HEK293 (cell line): Measurements from ENCODE around the gene ABHD17B.
A peak's percentile ranks its signal among the peaks of the same experiment; 100 is the strongest.

Experiments
- CTCF ChIA-PET: fragments of 350-600 bp; formaldehyde crosslinking; extraction: SDS; loops from one replicate; lab custom pipeline; 2021; ENCODE audit warnings: antibody characterized with exemption; lab: Yijun Ruan, JAX
- POLR2A ChIA-PET: fragments of 300-600 bp; formaldehyde crosslinking; extraction: SDS; loops from one replicate; lab custom pipeline; 2020; ENCODE audit warnings: antibody characterized with exemption, inconsistent platforms; lab: Yijun Ruan, JAX
- H3K27ac ChIP-seq: fragments of 200-500 bp; sonication (Bioruptor generic); 2 replicates; pipeline ENCODE4 v1.5.1; 2014; ENCODE audit warnings: low read depth, low read length, control low read depth, inconsistent platforms; ENCODE audit errors: extremely low read depth
- H3K36me3 ChIP-seq, 2 experiments: fragments of 200-500 bp in 1 of 2; sonication (Bioruptor generic) in 1 of 2; 1 replicate in 1 of 2; 2 replicates in 1 of 2; pipeline ENCODE4 v1.5.1; 2014 to 2017; ENCODE audit warnings: inconsistent platforms in 2 of 2, low read length in 2 of 2; ENCODE audit not compliant: control insufficient read depth in 2 of 2, insufficient read depth in 1 of 2
- H3K4me1 ChIP-seq: fragments of 200-500 bp; sonication (Bioruptor generic); 2 replicates; pipeline ENCODE4 v1.5.1; 2014; ENCODE audit warnings: mild to moderate bottlenecking, low read length, inconsistent platforms; ENCODE audit not compliant: control insufficient read depth, insufficient read depth
- H3K4me3 ChIP-seq: 2 replicates; pipeline ENCODE4 v1.5.1; 2011; ENCODE audit warnings: low read depth, mild to moderate bottlenecking, control low read depth, low read length, moderate library complexity
- H3K9me3 ChIP-seq: fragments of 200-500 bp; sonication (Bioruptor generic); 2 replicates; pipeline ENCODE4 v1.5.1; 2014; ENCODE audit warnings: low read depth, low read length, inconsistent platforms; ENCODE audit not compliant: control insufficient read depth, insufficient read depth
- GLI4 ChIP-seq: fragments of 450-650 bp; formaldehyde crosslinking; IDR thresholded peaks from 2 replicates; pipeline ENCODE4 v1.5.1; 2016; ENCODE audit warnings: missing biosample characterization, missing genetic modification characterization
- GLIS2 ChIP-seq: fragments of 450-650 bp; formaldehyde crosslinking; IDR thresholded peaks from 2 replicates; pipeline ENCODE4 v1.5.1; 2016; ENCODE audit warnings: missing biosample characterization, missing genetic modification characterization
- IKZF3 ChIP-seq: fragments of 450-650 bp; IDR thresholded peaks from 2 replicates; pipeline ENCODE4 v1.5.0; 2018; ENCODE audit warnings: missing biosample characterization, mild to moderate bottlenecking, missing genetic modification characterization, moderate library complexity
- OSR2 ChIP-seq: fragments of 450-650 bp; formaldehyde crosslinking; IDR thresholded peaks from 2 replicates; pipeline ENCODE4 v1.5.1; 2016; ENCODE audit warnings: missing biosample characterization, missing genetic modification characterization
- OVOL3 ChIP-seq: fragments of 450-650 bp; formaldehyde crosslinking; IDR thresholded peaks from 2 replicates; pipeline ENCODE4 v1.5.1; 2016; ENCODE audit warnings: missing biosample characterization, missing genetic modification characterization
- SETDB1 ChIP-seq: IDR thresholded peaks from one replicate; pipeline ENCODE4 v1.6.1; 2017; ENCODE audit warnings: mild to moderate bottlenecking, low read length, moderate library complexity, mixed read lengths; ENCODE audit not compliant: insufficient read length
- SP2 ChIP-seq: fragments of 450-650 bp; formaldehyde crosslinking; IDR thresholded peaks from 2 replicates; pipeline ENCODE4 v1.5.1; 2016; ENCODE audit warnings: missing biosample characterization, missing genetic modification characterization
- SP3 ChIP-seq: fragments of 450-650 bp; formaldehyde crosslinking; IDR thresholded peaks from 2 replicates; pipeline ENCODE4 v1.5.1; 2016; ENCODE audit warnings: missing biosample characterization, missing genetic modification characterization
- YY1 ChIP-seq: fragments of 450-650 bp; formaldehyde crosslinking; IDR thresholded peaks from 2 replicates; pipeline ENCODE4 v1.5.1; 2018; ENCODE audit warnings: missing biosample characterization, missing genetic modification characterization
- ZBTB17 ChIP-seq: fragments of 450-650 bp; formaldehyde crosslinking; IDR thresholded peaks from 2 replicates; pipeline ENCODE4 v1.5.1; 2016; ENCODE audit warnings: missing biosample characterization, missing genetic modification characterization
- ZBTB44 ChIP-seq: fragments of 450-650 bp; IDR thresholded peaks from 2 replicates; pipeline ENCODE4 v1.5.1; 2018; ENCODE audit warnings: missing biosample characterization, mild to moderate bottlenecking, missing genetic modification characterization
- ZEB2 ChIP-seq: fragments of 450-650 bp; formaldehyde crosslinking; IDR thresholded peaks from 2 replicates; pipeline ENCODE4 v1.5.1; 2016; ENCODE audit warnings: missing biosample characterization, missing genetic modification characterization
- ZIC2 ChIP-seq: fragments of 450-650 bp; formaldehyde crosslinking; IDR thresholded peaks from 2 replicates; pipeline ENCODE4 v1.5.1; 2016; ENCODE audit warnings: missing biosample characterization, missing genetic modification characterization
- ZNF10 ChIP-seq: fragments of 450-650 bp; formaldehyde crosslinking; IDR thresholded peaks from 2 replicates; pipeline ENCODE4 v1.5.1; 2017; ENCODE audit warnings: missing biosample characterization, missing genetic modification characterization
- ZNF121 ChIP-seq: fragments of 450-650 bp; formaldehyde crosslinking; IDR thresholded peaks from 2 replicates; pipeline ENCODE4 v1.5.1; 2016; ENCODE audit warnings: missing biosample characterization, missing genetic modification characterization
- ZNF146 ChIP-seq: fragments of 450-650 bp; formaldehyde crosslinking; IDR thresholded peaks from 2 replicates; pipeline ENCODE4 v1.5.1; 2016; ENCODE audit warnings: missing biosample characterization, missing genetic modification characterization
- ZNF155 ChIP-seq: fragments of 450-650 bp; formaldehyde crosslinking; IDR thresholded peaks from 2 replicates; pipeline ENCODE4 v1.5.1; 2016; ENCODE audit warnings: missing biosample characterization, missing genetic modification characterization
- ZNF175 ChIP-seq: fragments of 450-650 bp; formaldehyde crosslinking; IDR thresholded peaks from 2 replicates; pipeline ENCODE4 v1.5.1; 2016; ENCODE audit warnings: missing biosample characterization, missing genetic modification characterization
- ZNF184 ChIP-seq: fragments of 450-650 bp; IDR thresholded peaks from 2 replicates; pipeline ENCODE4 v1.5.1; 2018; ENCODE audit warnings: missing biosample characterization, mild to moderate bottlenecking, missing genetic modification characterization
- ZNF239 ChIP-seq: fragments of 450-650 bp; formaldehyde crosslinking; IDR thresholded peaks from 2 replicates; pipeline ENCODE4 v1.5.1; 2016; ENCODE audit warnings: missing biosample characterization, missing genetic modification characterization
- ZNF266 ChIP-seq: fragments of 450-650 bp; formaldehyde crosslinking; IDR thresholded peaks from 2 replicates; pipeline ENCODE4 v1.5.1; 2016; ENCODE audit warnings: missing biosample characterization, missing genetic modification characterization, low read depth
- ZNF335 ChIP-seq: fragments of 450-650 bp; formaldehyde crosslinking; conservative IDR thresholded peaks from 2 replicates; pipeline ENCODE4 v1.5.1; 2016; ENCODE audit warnings: missing biosample characterization, missing genetic modification characterization
- ZNF394 ChIP-seq: fragments of 450-650 bp; formaldehyde crosslinking; IDR thresholded peaks from 2 replicates; pipeline ENCODE4 v1.5.1; 2016; ENCODE audit warnings: missing biosample characterization, missing genetic modification characterization, mild to moderate bottlenecking, moderate library complexity, borderline replicate concordance
- ZNF404 ChIP-seq: fragments of 450-650 bp; formaldehyde crosslinking; IDR thresholded peaks from 2 replicates; pipeline ENCODE4 v1.5.1; 2017; ENCODE audit warnings: missing biosample characterization, missing genetic modification characterization
- ZNF48 ChIP-seq: fragments of 450-650 bp; formaldehyde crosslinking; IDR thresholded peaks from 2 replicates; pipeline ENCODE4 v1.5.1; 2016; ENCODE audit warnings: missing biosample characterization, missing genetic modification characterization
- ZNF555 ChIP-seq: fragments of 450-650 bp; formaldehyde crosslinking; conservative IDR thresholded peaks from 2 replicates; pipeline ENCODE4 v1.5.1; 2017; ENCODE audit warnings: missing biosample characterization, mild to moderate bottlenecking, missing genetic modification characterization, inconsistent platforms
- ZNF561 ChIP-seq: fragments of 450-650 bp; IDR thresholded peaks from 2 replicates; pipeline ENCODE4 v1.5.1; 2018; ENCODE audit warnings: missing biosample characterization, missing genetic modification characterization, borderline replicate concordance
- ZNF610 ChIP-seq: fragments of 450-650 bp; formaldehyde crosslinking; IDR thresholded peaks from 2 replicates; pipeline ENCODE4 v1.5.1; 2016; ENCODE audit warnings: missing biosample characterization, missing genetic modification characterization, borderline replicate concordance
- ZNF629 ChIP-seq: fragments of 450-650 bp; formaldehyde crosslinking; IDR thresholded peaks from 2 replicates; pipeline ENCODE4 v1.5.1; 2017; ENCODE audit warnings: missing biosample characterization, missing genetic modification characterization

Gene ABHD17B

DNA sequence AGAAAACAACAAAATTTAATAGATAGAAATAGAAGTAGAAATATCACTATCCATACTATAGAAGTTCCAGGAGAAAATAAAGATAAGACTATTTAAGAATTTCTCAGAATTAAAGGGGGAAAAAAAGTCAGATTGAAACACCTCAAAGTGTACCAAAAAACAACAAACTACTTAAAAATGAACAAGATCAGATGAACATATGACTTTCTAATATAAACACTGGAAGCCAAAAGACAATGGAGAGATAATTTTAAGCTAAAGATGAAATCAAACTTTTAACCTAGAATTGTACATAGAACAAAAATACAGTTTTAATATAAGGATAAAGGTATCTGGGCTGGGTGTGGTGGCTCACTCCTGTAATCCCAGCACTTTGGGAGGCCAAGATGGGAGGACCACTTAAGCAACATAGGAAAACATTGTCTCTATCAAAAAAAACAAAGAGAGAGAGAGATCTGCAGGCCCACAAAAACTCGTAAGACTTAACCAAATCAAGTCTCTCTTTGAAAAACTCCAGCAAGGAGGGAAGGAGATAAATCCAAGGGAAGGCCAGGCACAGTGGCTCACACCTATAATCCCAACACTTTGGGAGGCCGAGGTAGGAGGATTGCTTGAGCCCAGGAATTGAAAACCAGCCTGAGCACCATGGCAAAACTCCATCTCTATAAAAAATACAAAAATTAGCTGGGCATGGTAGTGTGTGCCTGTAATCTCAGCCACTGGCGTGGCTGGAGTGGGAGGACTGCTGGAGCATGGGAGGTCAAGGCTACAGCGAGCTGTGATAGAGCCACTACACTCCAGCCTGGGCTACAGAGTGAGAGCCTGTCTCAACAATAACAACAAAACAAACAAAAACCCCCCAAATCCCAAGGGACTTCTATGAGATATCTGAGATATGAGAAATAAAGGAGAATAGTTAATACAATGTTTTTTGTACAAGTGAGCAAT, 32.4 kb downstream of the ABHD17B start:
- POLR2A ChIA-PET = interaction anchor here (1.0 kb wide), 1 partner anchor 33 kb away, joined by 5 read pairs; the partner anchor contains the start of genes ABHD17B and C9orf85
- TF ChIP-seq SP2 (tag by site-specific recombination) (no peak), SETDB1 (peak; percentile 86)
- H3K4me3 ChIP-seq = no peak overlapping the region
- peaks cover 0 to 4% of the 10 kb centered on the region in 2 experiments; a peak in 1 of 3 replicates for H3K36me3 ChIP-seq
- CTCF ChIA-PET = interaction anchor here (1.0 kb wide), 1 partner anchor 71 kb away, joined by 3 read pairs; no protein-coding TSS in a partner anchor
- no peaks in the 10 kb centered on the region for H3K9me3 ChIP-seq
- no peak overlapping the region for H3K27ac ChIP-seq
- H3K4me1 ChIP-seq = no peaks in the 10 kb centered on the region

DNA sequence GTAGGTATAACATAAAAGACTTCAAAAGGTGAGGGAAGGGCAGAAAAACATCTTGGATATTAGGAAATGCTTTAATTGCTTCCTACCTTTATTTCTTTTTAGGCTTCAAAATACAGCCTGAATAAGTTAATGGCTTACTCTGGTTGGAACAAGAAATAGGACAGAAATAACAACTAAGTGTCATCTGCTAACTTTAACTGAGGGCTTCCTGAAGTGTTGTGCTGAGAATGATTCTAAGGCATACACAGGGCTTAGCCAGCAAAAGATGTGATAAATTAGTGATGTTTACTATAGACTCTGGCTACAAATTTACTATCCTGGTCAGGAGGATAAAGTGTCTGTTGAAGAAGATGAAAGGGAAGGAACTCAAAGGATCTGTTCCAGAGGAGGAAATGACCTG, 34.2 kb downstream of the ABHD17B start:
- H3K9me3 ChIP-seq = no peaks in the 10 kb centered on the region
- no peaks in the 10 kb centered on the region for H3K4me1 ChIP-seq
- ChIA-PET POLR2A (no interaction called here), CTCF (no interaction called here)
- no peak overlapping the region for H3K4me3 ChIP-seq
- H3K27ac ChIP-seq = no peak overlapping the region
- peaks cover 0 to 4% of the 10 kb centered on the region in 2 experiments; a peak in 1 of 3 replicates for H3K36me3 ChIP-seq
- TF ChIP-seq ZEB2 (tag by site-specific recombination) (no peak), IKZF3 (tag by site-specific recombination) (no peak), ZNF48 (tag by site-specific recombination) (no peak), ZNF561 (tag by site-specific recombination) (no peak), ZNF629 (tag by site-specific recombination) (no peak), GLIS2 (tag by site-specific recombination) (no peak), ZNF335 (tag by site-specific recombination) (no peak), GLI4 (tag by site-specific recombination) (no peak), ZNF555 (tag by site-specific recombination) (no peak), ZNF404 (tag by site-specific recombination) (no peak), ZNF146 (no peak)
- TF ChIP-seq, all 188 proteins: peak for 0

DNA sequence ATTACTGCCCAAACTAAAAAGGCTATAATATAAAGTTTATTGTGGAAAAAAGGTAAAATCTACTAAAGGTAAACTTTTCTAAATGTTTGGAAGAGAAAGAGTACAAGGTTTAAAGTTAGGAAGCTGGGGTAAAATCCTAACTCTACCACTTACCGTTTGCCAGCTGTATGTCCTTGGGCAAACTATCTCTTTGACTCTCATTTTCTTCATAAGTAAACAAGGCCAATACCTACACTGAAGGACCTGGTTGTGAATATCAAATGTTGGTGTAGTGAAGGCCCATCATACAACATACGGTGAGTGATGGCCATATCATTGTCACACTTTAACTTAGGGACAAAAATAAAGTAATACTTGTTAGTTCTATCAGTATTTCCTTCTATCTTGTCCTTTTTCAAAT, 34.9 kb downstream of the ABHD17B start:
- H3K4me3 ChIP-seq = no peak overlapping the region
- H3K36me3 ChIP-seq = peaks cover 0 to 7% of the 10 kb centered on the region in 2 experiments; a peak in 1 of 3 replicates
- ChIA-PET CTCF (no interaction called here), POLR2A (no interaction called here)
- no peaks in the 10 kb centered on the region for H3K4me1 ChIP-seq
- no peak overlapping the region for H3K27ac ChIP-seq
- no peaks in the 10 kb centered on the region for H3K9me3 ChIP-seq
- no peak for TF ChIP-seq ZNF184 (tag by site-specific recombination)
- TF ChIP-seq OSR2 = no peak

GRCh38 chr9:71875345-71875744, 35.6 kb downstream of the ABHD17B start:
- H3K27ac ChIP-seq = no peak overlapping the region
- ChIA-PET POLR2A (no interaction called here), CTCF (no interaction called here)
- H3K4me1 ChIP-seq = no peaks in the 10 kb centered on the region
- H3K4me3 ChIP-seq = no peak overlapping the region
- H3K9me3 ChIP-seq = no peaks in the 10 kb centered on the region
- H3K36me3 ChIP-seq = peaks cover 0 to 7% of the 10 kb centered on the region in 2 experiments; a peak in 1 of 3 replicates
- TF ChIP-seq ZBTB44 (no peak), SETDB1 (no peak), ZNF155 (tag by site-specific recombination) (no peak), OVOL3 (no peak), ZNF121 (tag by site-specific recombination) (no peak), SP3 (tag by site-specific recombination) (no peak), YY1 (tag by site-specific recombination) (no peak), ZNF266 (tag by site-specific recombination) (no peak), IKZF3 (tag by site-specific recombination) (no peak), ZNF239 (tag by site-specific recombination) (no peak), ZIC2 (tag by site-specific recombination) (no peak), ZNF394 (tag by site-specific recombination) (no peak), ZBTB17 (tag by site-specific recombination) (no peak), ZNF610 (tag by site-specific recombination) (no peak), ZNF10 (tag by site-specific recombination) (no peak), ZNF175 (tag by site-specific recombination) (no peak)
